ENCODE results near the gene ACSF3.

Gene ACSF3

GRCh38 chr16:89099905-89100304 is 6.3 kb downstream of the ACSF3 start:
- peaks cover 0 to 22% (median 6%) of the 10 kb centered on the region in 4 donors for H3K4me1 ChIP-seq
- no peak overlapping the region for H3K27ac ChIP-seq
- H3K27me3 ChIP-seq = no peaks in the 10 kb centered on the region
- intact Hi-C loops (cut with DNase I; ENCODE audit: low total_unique reads) = no loop called here
- peaks cover 38 to 54% (median 47%) of the 10 kb centered on the region in 3 donors for H3K36me3 ChIP-seq
- no peak for DNase-seq
- no peak for TF ChIP-seq CTCF (IDR thresholded peaks at IDR 0.05)
- no peak overlapping the region for H3K4me3 ChIP-seq
- no peaks in the 10 kb centered on the region for H3K9me3 ChIP-seq

GRCh38 chr16:89100601-89101302 is 7.1 kb downstream of the ACSF3 start:
- peaks cover 0 to 13% (median 2%) of the 10 kb centered on the region in 4 donors for H3K4me1 ChIP-seq
- H3K9me3 ChIP-seq = no peaks in the 10 kb centered on the region
- TF ChIP-seq CTCF (IDR thresholded peaks at IDR 0.05) = no peak
- no peaks in the 10 kb centered on the region for H3K27me3 ChIP-seq
- no peak overlapping the region for H3K4me3 ChIP-seq
- H3K36me3 ChIP-seq = peaks cover 38 to 63% (median 55%) of the 10 kb centered on the region in 3 donors
- no peak overlapping the region for H3K27ac ChIP-seq
- intact Hi-C loops (cut with DNase I; ENCODE audit: low total_unique reads) = no loop called here
- DNase-seq = no peak

- H3K4me1 ChIP-seq = peaks cover 0 to 10% (median 0%) of the 10 kb centered on the region in 4 donors
- no peak overlapping the region for H3K4me3 ChIP-seq
- no peak for TF ChIP-seq CTCF (IDR thresholded peaks at IDR 0.05)
- intact Hi-C loops (cut with DNase I; ENCODE audit: low total_unique reads) = no loop called here
- no peak overlapping the region for H3K27ac ChIP-seq
- H3K27me3 ChIP-seq = no peaks in the 10 kb centered on the region
- DNase-seq = no peak
- peaks cover 38 to 69% (median 57%) of the 10 kb centered on the region in 3 donors for H3K36me3 ChIP-seq
- H3K9me3 ChIP-seq = no peaks in the 10 kb centered on the region
Observed at GRCh38 chr16:89101303-89102040, 7.8 kb downstream of the ACSF3 start.

GRCh38 chr16:89102041-89102471 is 8.4 kb downstream of the ACSF3 start:
- Histone ChIP-seq H3K36me3 (peaks cover 42 to 75% (median 61%) of the 10 kb centered on the region in 3 donors), H3K27me3 (no peaks in the 10 kb centered on the region), H3K4me3 (no peak overlapping the region), H3K9me3 (no peaks in the 10 kb centered on the region), H3K4me1 (peaks cover 0 to 5% (median 0%) of the 10 kb centered on the region in 4 donors), H3K27ac (no peak overlapping the region)
- TF ChIP-seq CTCF (IDR thresholded peaks at IDR 0.05) = no peak
- DNase-seq = no peak
- intact Hi-C loops (cut with DNase I; ENCODE audit: low total_unique reads) = no loop called here

- no peak for TF ChIP-seq CTCF (IDR thresholded peaks at IDR 0.05)
- Histone ChIP-seq H3K4me1 (no peaks in the 10 kb centered on the region), H3K4me3 (no peak overlapping the region), H3K9me3 (no peaks in the 10 kb centered on the region), H3K27ac (no peak overlapping the region), H3K36me3 (peaks cover 48 to 80% (median 66%) of the 10 kb centered on the region in 3 donors), H3K27me3 (no peaks in the 10 kb centered on the region)
- intact Hi-C loops (cut with DNase I; ENCODE audit: low total_unique reads) = no loop called here
- DNase-seq = no peak
Observed at GRCh38 chr16:89102481-89103073, 8.9 kb downstream of the ACSF3 start.

Data from tibial artery (tissue), 4 donors.